ENCODE results near the gene HJURP. TPM values are rescaled to one million over a fixed set of nuclear protein-coding genes. Genes with fewer than 3 reads are reported as not detected.

HJURP gene
- total and polyA plus RNA-seq, 9 of the 15 experiments (the other 6 are each of a cell fraction or from before 2014, with no cell fraction given): 13.8 to 102 (median 28.3) TPM

DNA sequence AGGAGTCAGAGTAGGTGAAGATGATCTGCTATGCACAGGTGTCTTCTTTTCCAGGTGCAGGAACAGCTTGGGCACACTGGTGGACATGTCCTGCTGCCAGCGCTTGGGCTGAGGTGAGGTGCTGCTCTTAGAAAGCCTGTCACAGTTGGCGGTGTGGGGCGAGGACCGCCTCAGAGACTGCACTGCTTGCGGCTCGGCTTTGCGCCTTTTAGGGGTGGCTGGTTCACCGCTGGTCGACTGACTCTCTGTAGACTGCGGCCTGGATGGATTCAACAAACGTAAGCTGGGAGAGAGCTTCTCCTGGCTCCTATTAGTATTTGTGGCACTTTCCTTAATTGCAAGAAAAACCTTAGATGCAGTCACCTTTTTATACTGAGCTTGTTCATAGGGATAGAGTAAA is 12.1 kb upstream of the HJURP start:
- CTCF ChIA-PET (ENCODE audit: low intra/inter-chr PET ratio): no interaction called here
- peaks cover 18% of the 10 kb centered on the region for H3K36me3 ChIP-seq (ENCODE audit: control insufficient read depth, insufficient read depth, low read length)
- no peak overlapping the region for H3K27ac ChIP-seq (ENCODE audit: extremely low read depth, low read depth, low read length)
- no peak overlapping the region for H2AFZ ChIP-seq (ENCODE audit: low read depth, low read length)
- no peak overlapping the region for H3K4me3 ChIP-seq
- no peak for FAIRE-seq
- in situ Hi-C loops (cut with MboI) (loop anchor here (25.0 kb wide), 1 partner anchor 671 kb away; no protein-coding TSS in a partner anchor), intact Hi-C loops (cut with micrococcal nuclease) (no loop called here)
- TF ChIP-seq POLR2G (IDR thresholded peaks at IDR 0.05; ENCODE audit: low read depth, low read length): 0 out of 2 replicates have a peak, but pooled peaks have one; percentile 24
- TF ChIP-seq, protein P1, sequence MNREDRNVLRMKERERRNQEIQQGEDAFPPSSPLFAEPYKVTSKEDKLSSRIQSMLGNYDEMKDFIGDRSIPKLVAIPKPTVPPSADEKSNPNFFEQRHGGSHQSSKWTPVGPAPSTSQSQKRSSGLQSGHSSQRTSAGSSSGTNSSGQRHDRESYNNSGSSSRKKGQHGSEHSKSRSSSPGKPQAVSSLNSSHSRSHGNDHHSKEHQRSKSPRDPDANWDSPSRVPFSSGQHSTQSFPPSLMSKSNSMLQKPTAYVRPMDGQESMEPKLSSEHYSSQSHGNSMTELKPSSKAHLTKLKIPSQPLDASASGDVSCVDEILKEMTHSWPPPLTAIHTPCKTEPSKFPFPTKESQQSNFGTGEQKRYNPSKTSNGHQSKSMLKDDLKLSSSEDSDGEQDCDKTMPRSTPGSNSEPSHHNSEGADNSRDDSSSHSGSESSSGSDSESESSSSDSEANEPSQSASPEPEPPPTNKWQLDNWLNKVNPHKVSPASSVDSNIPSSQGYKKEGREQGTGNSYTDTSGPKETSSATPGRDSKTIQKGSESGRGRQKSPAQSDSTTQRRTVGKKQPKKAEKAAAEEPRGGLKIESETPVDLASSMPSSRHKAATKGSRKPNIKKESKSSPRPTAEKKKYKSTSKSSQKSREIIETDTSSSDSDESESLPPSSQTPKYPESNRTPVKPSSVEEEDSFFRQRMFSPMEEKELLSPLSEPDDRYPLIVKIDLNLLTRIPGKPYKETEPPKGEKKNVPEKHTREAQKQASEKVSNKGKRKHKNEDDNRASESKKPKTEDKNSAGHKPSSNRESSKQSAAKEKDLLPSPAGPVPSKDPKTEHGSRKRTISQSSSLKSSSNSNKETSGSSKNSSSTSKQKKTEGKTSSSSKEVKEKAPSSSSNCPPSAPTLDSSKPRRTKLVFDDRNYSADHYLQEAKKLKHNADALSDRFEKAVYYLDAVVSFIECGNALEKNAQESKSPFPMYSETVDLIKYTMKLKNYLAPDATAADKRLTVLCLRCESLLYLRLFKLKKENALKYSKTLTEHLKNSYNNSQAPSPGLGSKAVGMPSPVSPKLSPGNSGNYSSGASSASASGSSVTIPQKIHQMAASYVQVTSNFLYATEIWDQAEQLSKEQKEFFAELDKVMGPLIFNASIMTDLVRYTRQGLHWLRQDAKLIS (CRISPR knock-in tag; IDR thresholded peaks at IDR 0.05): no peak
- no peaks in the 10 kb centered on the region for H3K27me3 ChIP-seq (ENCODE audit: control insufficient read depth in 2 of 2, insufficient read depth in 2 of 2, low read length in 2 of 2)
- no TSS peak for BruUV-seq (replicated peaks)
- no peak overlapping the region for H3K4me2 ChIP-seq (ENCODE audit: insufficient read depth, low read length)
- no peaks in the 10 kb centered on the region for H3K9me1 ChIP-seq (ENCODE audit: control insufficient read depth, insufficient read depth, low read length)
- peaks cover 3% of the 10 kb centered on the region; the same call in 1 of the 2 replicates for H3K9me3 ChIP-seq (replicated peaks; ENCODE audit: control insufficient read depth, insufficient read depth, low read depth, low read length)
- WGBS (ENCODE audit: insufficient coverage, low coverage, missing lambda C conversion rate): 98% methylated on average over 7 of the region's 11 CpGs
- H3K9ac ChIP-seq (ENCODE audit: insufficient read depth in 1 of 2, low read depth in 2 of 2, low read length in 2 of 2): no peak overlapping the region
- POLR2A ChIA-PET: interaction anchor here (2.0 kb wide), 1 partner anchor 9 kb away, joined by 7 read pairs; no protein-coding TSS in a partner anchor
- peaks cover 19% of the 10 kb centered on the region for H3K79me2 ChIP-seq (ENCODE audit: control insufficient read depth, insufficient read depth, low read length)
- H4K20me1 ChIP-seq (replicated peaks; ENCODE audit: control insufficient read depth, insufficient read depth, low read length): no peaks in the 10 kb centered on the region
- H3K4me1 ChIP-seq (replicated peaks in 1 of 2; ENCODE audit: control insufficient read depth in 2 of 2, insufficient read depth in 2 of 2, low read length in 2 of 2): peaks cover 0 to 6% of the 10 kb centered on the region in 2 experiments; a peak in 3 of 5 replicates
- ATAC-seq: no peak
- no peak for DNase-seq (ENCODE audit: extremely low read depth in 1 of 4, low spot score in 3 of 4)

All from K562 (cell line).